ENCODE measurements around the gene NPIPA3. TPM values are rescaled to one million over a fixed set of nuclear protein-coding genes. Genes with fewer than 3 reads are reported as not detected.
"Not testable (repeated sequence)": the region's sequence is repeated elsewhere in the genome, so short reads cannot be mapped to it uniquely, and the experiment has no call there.

NPIPA3 gene
- total RNA-seq, 3 donors from 2014 or later = 1.1 to 3.4 TPM; not detected in 1

DNA sequence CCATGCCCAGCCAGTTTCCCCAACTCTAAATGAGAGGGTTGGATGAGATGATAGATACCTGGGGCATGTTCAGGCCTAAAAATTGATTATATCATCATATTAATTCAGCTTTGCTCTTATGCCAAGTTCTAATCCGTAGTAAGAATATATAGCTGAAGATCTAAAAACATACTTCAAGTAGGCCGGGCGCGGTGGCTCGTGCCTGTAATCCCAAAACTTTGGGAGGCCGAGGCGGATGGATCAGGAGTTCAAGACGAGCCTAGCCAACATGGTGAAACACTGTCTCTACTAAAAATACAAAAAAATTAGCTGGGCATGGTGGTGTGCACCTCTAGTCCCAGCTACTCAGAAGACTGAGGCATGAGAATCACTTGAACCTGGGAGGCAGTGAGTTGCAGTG is 21.1 kb upstream of the NPIPA3 start:
- Histone ChIP-seq H3K36me3 (ENCODE audit: low read depth) (no peaks in the 10 kb centered on the region), H3K4me3 (no peak overlapping the region), H3K9me3 (no peaks in the 10 kb centered on the region), H3K4me1 (ENCODE audit: low read depth) (no peaks in the 10 kb centered on the region)
- no peak for DNase-seq
- TF ChIP-seq, protein P1, sequence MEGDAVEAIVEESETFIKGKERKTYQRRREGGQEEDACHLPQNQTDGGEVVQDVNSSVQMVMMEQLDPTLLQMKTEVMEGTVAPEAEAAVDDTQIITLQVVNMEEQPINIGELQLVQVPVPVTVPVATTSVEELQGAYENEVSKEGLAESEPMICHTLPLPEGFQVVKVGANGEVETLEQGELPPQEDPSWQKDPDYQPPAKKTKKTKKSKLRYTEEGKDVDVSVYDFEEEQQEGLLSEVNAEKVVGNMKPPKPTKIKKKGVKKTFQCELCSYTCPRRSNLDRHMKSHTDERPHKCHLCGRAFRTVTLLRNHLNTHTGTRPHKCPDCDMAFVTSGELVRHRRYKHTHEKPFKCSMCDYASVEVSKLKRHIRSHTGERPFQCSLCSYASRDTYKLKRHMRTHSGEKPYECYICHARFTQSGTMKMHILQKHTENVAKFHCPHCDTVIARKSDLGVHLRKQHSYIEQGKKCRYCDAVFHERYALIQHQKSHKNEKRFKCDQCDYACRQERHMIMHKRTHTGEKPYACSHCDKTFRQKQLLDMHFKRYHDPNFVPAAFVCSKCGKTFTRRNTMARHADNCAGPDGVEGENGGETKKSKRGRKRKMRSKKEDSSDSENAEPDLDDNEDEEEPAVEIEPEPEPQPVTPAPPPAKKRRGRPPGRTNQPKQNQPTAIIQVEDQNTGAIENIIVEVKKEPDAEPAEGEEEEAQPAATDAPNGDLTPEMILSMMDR (IDR thresholded peaks at IDR 0.05) = no peak
- intact Hi-C loops (cut with DNase I, micrococcal nuclease) = no loop called here
- no peak for ATAC-seq

DNA sequence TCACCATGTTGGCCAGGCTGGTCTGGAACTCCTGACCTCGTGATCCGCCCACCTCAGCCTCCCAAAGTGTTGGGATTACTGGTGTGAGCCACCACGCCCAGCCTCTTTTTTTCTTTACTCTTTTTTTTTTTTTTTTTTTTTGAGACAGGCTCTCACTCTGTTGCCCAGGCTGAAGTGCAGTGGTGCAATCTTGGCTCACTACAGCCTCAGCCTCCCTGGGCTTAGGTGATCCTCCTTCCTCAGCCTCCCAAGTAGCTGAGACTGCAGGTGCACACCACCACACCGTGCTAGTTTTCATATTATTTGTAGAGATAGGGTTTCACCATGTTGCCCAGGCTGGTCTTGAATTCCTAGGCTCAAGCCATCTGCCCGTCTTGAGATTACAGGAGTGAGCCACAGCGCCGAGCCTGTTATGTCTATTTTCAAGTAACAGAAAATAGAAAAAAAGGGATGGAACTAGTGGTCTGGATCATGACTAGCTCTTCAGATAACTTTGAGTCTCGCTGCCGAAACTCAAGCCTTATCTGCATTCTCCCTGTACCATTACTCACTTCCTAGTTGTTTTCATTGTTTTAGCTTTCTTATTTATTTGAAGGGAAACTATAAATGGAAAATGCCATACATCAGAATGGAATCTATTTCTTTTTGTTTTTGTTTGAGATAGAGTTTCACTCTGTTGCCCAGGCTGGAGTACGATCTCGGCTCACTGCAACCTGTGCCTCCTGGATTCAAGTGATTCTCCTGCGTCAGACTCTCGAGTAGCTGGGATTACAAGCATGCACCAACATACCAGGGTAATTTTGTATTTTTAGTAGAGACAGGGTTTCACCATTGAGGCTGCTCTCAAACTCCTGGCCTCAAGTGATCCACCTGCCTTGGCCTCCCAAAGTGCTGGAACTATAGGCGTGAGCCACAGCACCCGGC is 17.1 kb upstream of the NPIPA3 start:
- H3K4me1 ChIP-seq (ENCODE audit: low read depth); intact Hi-C loops (cut with DNase I, micrococcal nuclease); H3K36me3 ChIP-seq (ENCODE audit: low read depth); H3K9me3 ChIP-seq; DNase-seq; ATAC-seq; H3K4me3 ChIP-seq: not testable (repeated sequence)

DNA sequence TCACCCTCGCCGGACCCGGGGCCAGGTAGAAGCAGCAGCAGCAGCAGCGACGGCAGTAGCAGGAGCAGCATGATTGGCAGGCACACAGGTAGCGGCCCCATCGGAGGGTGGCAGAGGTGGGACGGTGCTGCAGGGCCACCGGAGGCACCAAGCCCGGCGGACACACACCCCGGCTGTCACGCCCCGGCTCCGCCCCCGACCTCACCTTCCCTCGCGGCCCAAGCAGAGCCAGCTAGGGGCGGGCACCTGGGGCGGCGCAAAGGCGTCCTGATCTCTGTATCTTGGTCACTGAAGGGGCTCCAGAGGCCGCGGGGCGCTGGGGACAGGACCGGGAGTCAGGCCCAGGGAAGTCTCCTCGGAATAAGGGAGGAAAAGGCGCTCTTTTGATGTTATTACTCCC is 9.1 kb upstream of the NPIPA3 start, which contains the start of gene PLA2G10:
PLA2G10 (minus strand) TSS at position 180 of the 400 bp plus-strand sequence; CDS start at position 101, 79 bp downstream.
- DNase-seq; intact Hi-C loops (cut with DNase I, micrococcal nuclease): not testable (repeated sequence)
- peak; percentile 97 for ATAC-seq

DNA sequence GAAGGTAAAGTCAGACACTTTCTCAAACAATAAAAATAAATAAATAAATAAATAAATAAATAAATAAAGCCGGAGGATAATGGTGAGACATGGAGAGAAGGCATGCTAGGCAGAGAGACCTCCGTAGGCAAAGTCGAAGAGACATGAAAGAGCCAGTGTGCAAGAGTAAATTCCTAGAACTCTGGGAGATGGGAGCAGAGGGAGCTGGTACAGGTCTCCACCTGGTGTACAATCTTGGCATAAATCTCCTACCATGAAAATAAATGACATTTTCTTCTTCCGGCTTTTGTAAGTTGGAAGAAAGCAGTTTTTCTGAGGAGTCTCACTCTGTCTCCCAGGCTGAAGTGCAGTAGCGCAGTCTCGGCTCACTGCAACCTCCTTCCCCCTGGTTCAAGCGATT is 1.4 kb upstream of the NPIPA3 start:
- intact Hi-C loops (cut with DNase I, micrococcal nuclease); H3K9me3 ChIP-seq; DNase-seq; H3K4me1 ChIP-seq (ENCODE audit: low read depth); H3K4me3 ChIP-seq; H3K36me3 ChIP-seq (ENCODE audit: low read depth): not testable (repeated sequence)
- ATAC-seq = peak; percentile 52

More for the DNA sequence above, 9.1 kb upstream of the NPIPA3 start, which contains the start of gene PLA2G10:
- H3K4me3 ChIP-seq; H3K36me3 ChIP-seq (ENCODE audit: low read depth); H3K4me1 ChIP-seq (ENCODE audit: low read depth); H3K9me3 ChIP-seq: not testable (repeated sequence)

DNA sequence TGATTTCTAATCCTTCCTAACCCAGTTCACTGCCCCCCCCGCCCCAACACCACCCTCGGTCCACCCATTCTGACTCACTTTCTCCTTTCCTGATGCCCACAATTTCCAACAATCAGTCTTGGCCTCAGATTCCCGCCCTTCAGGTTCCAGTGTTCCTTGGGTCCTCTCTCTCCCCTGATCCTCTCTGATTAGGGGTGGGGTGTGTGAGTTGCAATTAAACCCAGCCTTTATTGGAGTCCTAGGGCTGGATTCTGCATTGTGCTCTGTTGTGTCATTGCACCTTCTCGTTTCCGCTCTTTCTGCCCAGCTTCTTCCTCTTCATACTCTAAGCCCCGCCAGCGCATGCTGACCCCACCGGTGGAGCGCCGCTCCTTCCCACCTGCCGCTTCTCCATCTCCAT is 539 bp upstream of the NPIPA3 start:
- DNase-seq; intact Hi-C loops (cut with DNase I, micrococcal nuclease); H3K4me1 ChIP-seq (ENCODE audit: low read depth); H3K9me3 ChIP-seq; H3K4me3 ChIP-seq; H3K36me3 ChIP-seq (ENCODE audit: low read depth): not testable (repeated sequence)
- peak; percentile 74 for ATAC-seq

DNA sequence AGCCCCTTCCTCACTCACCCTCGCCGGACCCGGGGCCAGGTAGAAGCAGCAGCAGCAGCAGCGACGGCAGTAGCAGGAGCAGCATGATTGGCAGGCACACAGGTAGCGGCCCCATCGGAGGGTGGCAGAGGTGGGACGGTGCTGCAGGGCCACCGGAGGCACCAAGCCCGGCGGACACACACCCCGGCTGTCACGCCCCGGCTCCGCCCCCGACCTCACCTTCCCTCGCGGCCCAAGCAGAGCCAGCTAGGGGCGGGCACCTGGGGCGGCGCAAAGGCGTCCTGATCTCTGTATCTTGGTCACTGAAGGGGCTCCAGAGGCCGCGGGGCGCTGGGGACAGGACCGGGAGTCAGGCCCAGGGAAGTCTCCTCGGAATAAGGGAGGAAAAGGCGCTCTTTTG is 30.0 kb downstream of the NPIPA3 start:
- H3K36me3 ChIP-seq (ENCODE audit: low read depth); H3K9me3 ChIP-seq; H3K4me1 ChIP-seq (ENCODE audit: low read depth); DNase-seq; H3K4me3 ChIP-seq; intact Hi-C loops (cut with DNase I, micrococcal nuclease): not testable (repeated sequence)
- ATAC-seq = peak; percentile 96

DNA sequence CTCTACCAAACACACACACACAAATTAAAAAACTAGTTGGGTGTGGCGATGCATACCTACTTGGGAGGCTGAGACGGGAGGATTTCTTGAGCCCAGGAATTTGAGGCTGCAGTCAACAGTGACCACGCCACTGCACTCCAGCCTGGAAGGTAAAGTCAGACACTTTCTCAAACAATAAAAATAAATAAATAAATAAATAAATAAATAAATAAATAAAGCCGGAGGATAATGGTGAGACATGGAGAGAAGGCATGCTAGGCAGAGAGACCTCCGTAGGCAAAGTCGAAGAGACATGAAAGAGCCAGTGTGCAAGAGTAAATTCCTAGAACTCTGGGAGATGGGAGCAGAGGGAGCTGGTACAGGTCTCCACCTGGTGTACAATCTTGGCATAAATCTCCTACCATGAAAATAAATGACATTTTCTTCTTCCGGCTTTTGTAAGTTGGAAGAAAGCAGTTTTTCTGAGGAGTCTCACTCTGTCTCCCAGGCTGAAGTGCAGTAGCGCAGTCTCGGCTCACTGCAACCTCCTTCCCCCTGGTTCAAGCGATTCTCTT is 37.7 kb downstream of the NPIPA3 start:
- intact Hi-C loops (cut with DNase I, micrococcal nuclease); DNase-seq; H3K4me3 ChIP-seq; H3K4me1 ChIP-seq (ENCODE audit: low read depth); H3K36me3 ChIP-seq (ENCODE audit: low read depth); H3K9me3 ChIP-seq: not testable (repeated sequence)
- peak; percentile 50 for ATAC-seq

DNA sequence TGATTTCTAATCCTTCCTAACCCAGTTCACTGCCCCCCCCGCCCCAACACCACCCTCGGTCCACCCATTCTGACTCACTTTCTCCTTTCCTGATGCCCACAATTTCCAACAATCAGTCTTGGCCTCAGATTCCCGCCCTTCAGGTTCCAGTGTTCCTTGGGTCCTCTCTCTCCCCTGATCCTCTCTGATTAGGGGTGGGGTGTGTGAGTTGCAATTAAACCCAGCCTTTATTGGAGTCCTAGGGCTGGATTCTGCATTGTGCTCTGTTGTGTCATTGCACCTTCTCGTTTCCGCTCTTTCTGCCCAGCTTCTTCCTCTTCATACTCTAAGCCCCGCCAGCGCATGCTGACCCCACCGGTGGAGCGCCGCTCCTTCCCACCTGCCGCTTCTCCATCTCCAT is 38.6 kb downstream of the NPIPA3 start:
- H3K36me3 ChIP-seq (ENCODE audit: low read depth); H3K4me1 ChIP-seq (ENCODE audit: low read depth); intact Hi-C loops (cut with DNase I, micrococcal nuclease); DNase-seq; H3K4me3 ChIP-seq; H3K9me3 ChIP-seq: not testable (repeated sequence)
- ATAC-seq = peak; percentile 74

DNA sequence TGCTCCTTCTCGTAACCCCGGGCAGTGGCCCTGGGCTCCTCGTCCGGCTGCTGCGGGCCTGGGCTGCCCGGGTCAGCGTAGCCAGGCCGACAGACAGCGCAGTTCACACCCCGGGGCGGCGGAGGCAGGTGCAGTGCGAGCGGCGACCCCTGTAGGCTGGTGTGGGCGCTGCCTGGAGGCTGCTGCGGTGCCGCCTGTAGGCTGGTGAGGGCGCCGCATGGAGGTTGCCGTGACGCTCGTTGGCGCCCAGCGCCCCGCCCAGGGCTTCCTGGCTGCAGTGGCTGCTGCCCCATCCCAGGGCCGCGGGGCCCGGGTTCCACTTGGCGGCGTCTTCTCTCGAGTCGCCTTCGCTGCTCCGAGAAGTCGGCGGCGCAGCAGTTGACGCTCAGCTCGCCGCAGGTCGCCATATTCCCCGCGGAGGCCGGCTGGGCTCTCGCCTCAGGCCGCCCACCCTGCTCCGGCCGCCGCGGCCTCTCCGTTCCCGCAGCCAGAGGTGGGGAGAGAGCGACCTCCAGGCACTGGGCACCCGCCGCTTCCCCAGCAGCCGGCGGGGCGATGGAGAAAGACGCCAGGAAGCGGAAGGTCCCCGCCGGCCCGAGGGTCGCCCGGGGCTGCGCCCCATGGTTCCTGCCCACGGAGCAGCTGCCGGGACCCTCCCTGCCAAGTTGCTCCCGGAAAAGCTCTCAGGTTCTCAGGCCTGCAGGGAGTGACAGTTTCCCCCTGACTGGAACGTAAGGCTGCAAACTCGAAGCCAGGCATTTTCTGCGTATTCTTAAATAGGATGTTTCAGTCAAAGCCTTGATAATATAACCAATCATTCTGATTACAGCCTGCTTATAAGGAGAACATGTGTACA is 39.3 kb downstream of the NPIPA3 start, which contains the start of gene NPIPA2:
NPIPA2 (plus strand) TSS at position 261 of the 856 bp plus-strand sequence. CDS start 5,533 bp downstream, outside the sequence.
- H3K9me3 ChIP-seq; H3K4me3 ChIP-seq; DNase-seq; H3K4me1 ChIP-seq (ENCODE audit: low read depth); H3K36me3 ChIP-seq (ENCODE audit: low read depth); intact Hi-C loops (cut with DNase I, micrococcal nuclease): not testable (repeated sequence)
- ATAC-seq = peak; percentile 97

DNA sequence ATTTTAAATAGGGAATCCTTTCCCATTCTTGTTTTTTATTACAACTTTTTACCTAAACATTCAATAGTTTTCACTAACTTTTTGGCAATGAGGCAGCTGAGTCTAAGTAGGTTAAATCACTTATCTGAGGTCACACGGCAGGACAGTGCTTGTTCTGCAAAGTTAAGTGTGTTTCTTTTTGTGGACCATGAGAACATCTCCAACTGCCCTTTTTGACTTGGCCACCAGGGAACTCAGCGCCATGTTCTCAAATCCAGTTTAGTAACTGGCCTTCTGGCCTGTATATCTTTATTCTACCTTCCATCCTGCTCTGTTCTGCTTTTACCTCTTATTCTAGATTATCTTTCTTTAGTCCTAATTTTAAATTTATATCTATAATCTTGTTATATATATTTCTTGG is 70.4 kb downstream of the NPIPA3 start:
- DNase-seq; H3K4me1 ChIP-seq (ENCODE audit: low read depth); ATAC-seq; H3K4me3 ChIP-seq; intact Hi-C loops (cut with DNase I, micrococcal nuclease); H3K9me3 ChIP-seq; H3K36me3 ChIP-seq (ENCODE audit: low read depth): not testable (repeated sequence)

DNA sequence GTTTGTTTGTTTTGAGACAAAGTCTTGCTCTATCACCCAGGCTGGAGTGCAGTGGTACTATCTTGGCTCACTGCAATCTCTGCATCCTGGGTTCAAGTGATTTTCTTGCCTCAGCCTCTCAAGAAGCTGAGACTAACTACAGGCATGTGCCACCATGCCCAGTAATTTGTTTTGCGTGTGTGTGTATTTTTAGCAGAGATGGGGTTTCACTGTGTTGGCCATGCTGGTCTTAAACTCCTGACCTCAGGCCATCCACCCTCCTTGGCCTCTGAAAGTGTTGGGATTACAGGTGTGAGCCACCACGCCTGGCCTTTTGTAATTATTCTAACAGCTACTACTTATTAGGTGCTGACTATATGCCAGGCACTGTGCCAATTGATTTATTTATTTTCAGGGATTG is 72.4 kb downstream of the NPIPA3 start:
- DNase-seq; H3K9me3 ChIP-seq; H3K4me3 ChIP-seq; H3K36me3 ChIP-seq (ENCODE audit: low read depth); ATAC-seq; intact Hi-C loops (cut with DNase I, micrococcal nuclease); H3K4me1 ChIP-seq (ENCODE audit: low read depth): not testable (repeated sequence)
